ENCODE measurements around the gene MARK2.

GRCh38 chr11:63795066-63795465 lies 43.8 kb upstream of the MARK2 start:
- TF ChIP-seq CTCF (IDR thresholded peaks at IDR 0.05) (no peak), POLR2A (IDR thresholded peaks at IDR 0.05) (no peak)

Data from Peyer's patch (tissue), 4 donors.